H9 (cell line): ENCODE results near the gene SCUBE1. TPM values are rescaled to one million over a fixed set of nuclear protein-coding genes. Genes with fewer than 3 reads are reported as not detected.

Experiments used
- DNase-seq: peaks from one replicate; pipeline ENCODE4 v3.0.0-alpha.2; 2017
- H2AFZ ChIP-seq: one replicate; pipeline ENCODE4 v1.6.1; 2013; ENCODE audit warnings: mild to moderate bottlenecking, low read length, control low read depth, moderate library complexity
- H2AK5ac ChIP-seq: 2 replicates; pipeline ENCODE4 v1.6.1; 2013; ENCODE audit warnings: low read length, control low read depth, mixed read lengths; ENCODE audit not compliant: insufficient read length
- H2BK120ac ChIP-seq: one replicate; pipeline ENCODE4 v1.6.1; 2013; ENCODE audit warnings: low read depth, mild to moderate bottlenecking, low read length, control low read depth, inconsistent platforms; ENCODE audit not compliant: poor library complexity, severe bottlenecking
- H2BK12ac ChIP-seq: 2 replicates; pipeline ENCODE4 v1.6.1; 2013; ENCODE audit warnings: low read length, control low read depth, mixed read lengths, low read depth; ENCODE audit not compliant: insufficient read length
- H2BK15ac ChIP-seq: 2 replicates; pipeline ENCODE4 v1.6.1; 2013; ENCODE audit warnings: low read depth, low read length, control low read depth
- H2BK20ac ChIP-seq: one replicate; pipeline ENCODE4 v1.6.1; 2013; ENCODE audit warnings: low read depth, mild to moderate bottlenecking, low read length, control low read depth, inconsistent platforms; ENCODE audit not compliant: poor library complexity, severe bottlenecking
- H2BK5ac ChIP-seq: 2 replicates; pipeline ENCODE4 v1.6.1; 2013; ENCODE audit warnings: low read length, control low read depth, mixed read lengths; ENCODE audit not compliant: insufficient read length
- H3K14ac ChIP-seq: 2 replicates; pipeline ENCODE4 v1.6.1; 2013; ENCODE audit warnings: low read length, control low read depth; ENCODE audit not compliant: insufficient read depth
- H3K18ac ChIP-seq: 2 replicates; pipeline ENCODE4 v1.6.1; 2013; ENCODE audit warnings: low read depth, mild to moderate bottlenecking, mixed read lengths, low read length, control low read depth; ENCODE audit not compliant: insufficient read length
- H3K23ac ChIP-seq: 2 replicates; pipeline ENCODE4 v1.6.1; 2013; ENCODE audit warnings: low read length, control low read depth, mixed read lengths, low read depth; ENCODE audit not compliant: insufficient read length
- H3K23me2 ChIP-seq: 2 replicates; pipeline ENCODE4 v1.6.1; 2013; ENCODE audit warnings: low read depth, mild to moderate bottlenecking, mixed read lengths, low read length, control low read depth; ENCODE audit not compliant: insufficient read length, poor library complexity, severe bottlenecking
- H3K27ac ChIP-seq: 2 replicates; pipeline ENCODE4 v1.5.1; 2013; ENCODE audit warnings: low read length, control low read depth, mixed read lengths, low read depth; ENCODE audit not compliant: insufficient read length
- H3K27me3 ChIP-seq: 2 replicates; pipeline ENCODE4 v1.6.1; 2013; ENCODE audit warnings: low read length, control low read depth, inconsistent platforms; ENCODE audit not compliant: insufficient read depth
- H3K4ac ChIP-seq: 2 replicates; pipeline ENCODE4 v1.6.1; 2013; ENCODE audit warnings: low read depth, mild to moderate bottlenecking, control low read depth, inconsistent platforms, low read length, moderate library complexity
- H3K4me1 ChIP-seq: 2 replicates; pipeline ENCODE4 v1.6.1; 2013; ENCODE audit warnings: low read length, control low read depth, inconsistent platforms; ENCODE audit not compliant: insufficient read depth
- H3K4me2 ChIP-seq: 2 replicates; pipeline ENCODE4 v1.6.1; 2013; ENCODE audit warnings: low read length, control low read depth, mixed read lengths; ENCODE audit not compliant: insufficient read length, insufficient read depth
- H3K56ac ChIP-seq: 2 replicates; pipeline ENCODE4 v1.6.1; 2013; ENCODE audit warnings: low read depth, mild to moderate bottlenecking, mixed read lengths, low read length, control low read depth; ENCODE audit not compliant: insufficient read length
- H3K79me1 ChIP-seq: 2 replicates; pipeline ENCODE4 v1.6.1; 2013; ENCODE audit warnings: low read depth, mild to moderate bottlenecking, moderate library complexity, low read length, control low read depth, inconsistent platforms; ENCODE audit not compliant: insufficient read depth, poor library complexity, severe bottlenecking
- H3K79me2 ChIP-seq: 2 replicates; pipeline ENCODE4 v1.6.1; 2013; ENCODE audit warnings: low read length, control low read depth, inconsistent platforms; ENCODE audit not compliant: insufficient read depth
- H3K9ac ChIP-seq: 2 replicates; pipeline ENCODE4 v1.6.1; 2013; ENCODE audit warnings: low read length, control low read depth, mixed read lengths; ENCODE audit not compliant: insufficient read length; ENCODE audit errors: extremely low read depth
- H3K9me3 ChIP-seq: one replicate; pipeline ENCODE4 v1.6.1; 2013; ENCODE audit warnings: low read depth, low read length, inconsistent platforms; ENCODE audit not compliant: control insufficient read depth
- H3T11ph ChIP-seq: one replicate; pipeline ENCODE4 v1.6.1; 2013; ENCODE audit warnings: mild to moderate bottlenecking, low read length, control low read depth, inconsistent platforms
- H4K20me1 ChIP-seq: one replicate; pipeline ENCODE4 v1.6.1; 2013; ENCODE audit not compliant: control insufficient read depth, insufficient read length, insufficient read depth
- H4K5ac ChIP-seq: 2 replicates; pipeline ENCODE4 v1.6.1; 2013; ENCODE audit warnings: low read depth, mild to moderate bottlenecking, mixed read lengths, low read length, control low read depth; ENCODE audit not compliant: insufficient read length
- H4K8ac ChIP-seq: replicated peaks from 2 replicates; pipeline ENCODE4 v1.6.1; 2013; ENCODE audit warnings: low read length, control low read depth, mixed read lengths, low read depth; ENCODE audit not compliant: insufficient read length
- H4K91ac ChIP-seq: 2 replicates; pipeline ENCODE4 v1.6.1; 2013; ENCODE audit warnings: low read depth, mild to moderate bottlenecking, moderate library complexity, mixed read lengths, low read length, control low read depth; ENCODE audit not compliant: insufficient read length
- H3K27ac Mint-ChIP-seq, 3 experiments: 2 replicates in 2 of 3; 3 replicates in 1 of 3; pipeline ENCODE4 v1.8.0; 2020 to 2021; ENCODE audit warnings: mixed read lengths in 3 of 3, mild to moderate bottlenecking in 1 of 3, moderate library complexity in 1 of 3
- H3K27me3 Mint-ChIP-seq: 2 replicates; pipeline ENCODE4 v1.8.0; 2021; ENCODE audit warnings: low read depth, mild to moderate bottlenecking, moderate library complexity, mixed read lengths
- H3K36me3 Mint-ChIP-seq, 3 experiments: 2 replicates in 2 of 3; 3 replicates in 1 of 3; pipeline ENCODE4 v1.8.0; 2020 to 2021; ENCODE audit warnings: low read depth in 3 of 3, mixed read lengths in 3 of 3; ENCODE audit not compliant: insufficient read depth in 1 of 3
- H3K4me1 Mint-ChIP-seq, 2 experiments: 2 replicates each; pipeline ENCODE4 v1.8.0; 2020; ENCODE audit warnings: mixed read lengths in 2 of 2
- H3K4me3 Mint-ChIP-seq, 2 experiments: 2 replicates in 1 of 2; 3 replicates in 1 of 2; pipeline ENCODE4 v1.8.0; 2020 to 2021; ENCODE audit warnings: mild to moderate bottlenecking in 2 of 2, mixed read lengths in 2 of 2, moderate library complexity in 1 of 2
- H3K9me3 Mint-ChIP-seq, 2 experiments: 2 replicates in 1 of 2; 3 replicates in 1 of 2; pipeline ENCODE4 v1.8.0; 2020; ENCODE audit warnings: mild to moderate bottlenecking in 2 of 2, mixed read lengths in 2 of 2, moderate library complexity in 1 of 2
- CTCF ChIP-seq: fragments of 200-600 bp; sonication (generic); conservative IDR thresholded peaks from 3 replicates; pipeline ENCODE4 v1.8.0; 2021; ENCODE audit warnings: antibody characterized with exemption, mild to moderate bottlenecking
- WGBS: extraction: QIAGEN DNeasy Blood & Tissue Kit; methylation state at CpG from one replicate; pipeline ENCODE4 v1.1.7; 2013; ENCODE audit warnings: missing lambda C conversion rate, low lambda C conversion rate, mixed read lengths; ENCODE audit not compliant: insufficient read length; ENCODE audit errors: extremely low coverage; 5-methylcytosine and 5-hydroxymethylcytosine counted together
- total RNA-seq: library from RNA; stranded (reverse); gene quantifications from 2 replicates; pipeline ENCODE4 v1.2.1, GENCODE V29; 2021

The SCUBE1 gene
- total RNA-seq, 1 experiment from 2014 or later = 1.2 TPM

GRCh38 chr22:43269246-43269645 is 73.9 kb downstream of the SCUBE1 start:
- Histone ChIP-seq H2BK20ac (no peak overlapping the region), H3K4me1 (no peaks in the 10 kb centered on the region), H3K27ac (no peak overlapping the region), H3K9ac (no peak overlapping the region), H2AFZ (no peak overlapping the region), H4K5ac (no peak overlapping the region), H3K18ac (no peak overlapping the region), H3K56ac (no peak overlapping the region), H2AK5ac (no peak overlapping the region), H4K20me1 (no peaks in the 10 kb centered on the region), H3K79me1 (no peaks in the 10 kb centered on the region), H3K4me2 (no peak overlapping the region), H3K79me2 (no peaks in the 10 kb centered on the region), H4K91ac (no peak overlapping the region), H3K9me3 (no peaks in the 10 kb centered on the region), H4K8ac (no peak overlapping the region), H3T11ph (no peak overlapping the region), H2BK120ac (no peak overlapping the region), H2BK15ac (no peak overlapping the region), H3K27me3 (no peaks in the 10 kb centered on the region), H2BK12ac (no peak overlapping the region), H3K23me2 (no peaks in the 10 kb centered on the region), H3K23ac (no peak overlapping the region), H3K4ac (no peak overlapping the region), H3K14ac (no peak overlapping the region), H2BK5ac (no peak overlapping the region)
- no peak overlapping the region; a peak in 1 of 7 replicates for H3K27ac Mint-ChIP-seq
- no CpG with 5 or more reads among the region's 16 CpGs for WGBS
- no peaks in the 10 kb centered on the region for H3K9me3 Mint-ChIP-seq
- H3K4me1 Mint-ChIP-seq = peaks cover 6 to 22% of the 10 kb centered on the region in 2 experiments; a peak in 3 of 4 replicates
- H3K36me3 Mint-ChIP-seq = no peaks in the 10 kb centered on the region; a peak in 1 of 7 replicates
- no peak for TF ChIP-seq CTCF
- DNase-seq = no peak
- H3K27me3 Mint-ChIP-seq = peaks cover 8% of the 10 kb centered on the region
- no peak overlapping the region for H3K4me3 Mint-ChIP-seq
